ENCODE results near the gene RAB33A. TPM values are rescaled to one million over a fixed set of nuclear protein-coding genes. Genes with fewer than 3 reads are reported as not detected.

Gene RAB33A
- total RNA-seq, 1 experiment from 2014 or later, result 0.42 TPM

Other genes with a start within 250 kb of the RAB33A start
- gene BCORL1, start 189.3 kb upstream of the RAB33A start, total RNA-seq (2014; rRNA removed; shearing (Covaris generic)), result 1.7 and 4.0 TPM in 2 replicates
- gene ELF4, start 61.5 kb upstream of the RAB33A start, total RNA-seq (2014; rRNA removed; shearing (Covaris generic)), result 39.9 and 58.7 TPM in 2 replicates
- gene AIFM1, start 6.1 kb upstream of the RAB33A start, total RNA-seq (2014; rRNA removed; shearing (Covaris generic)), result 39.0 and 69.2 TPM in 2 replicates
- gene ZNF280C, start 96.9 kb downstream of the RAB33A start, total RNA-seq (2014; rRNA removed; shearing (Covaris generic)), result 8.4 and 10.8 TPM in 2 replicates
- gene SLC25A14, start 168.0 kb downstream of the RAB33A start, total RNA-seq (2014; rRNA removed; shearing (Covaris generic)), result 33.1 and 34.2 TPM in 2 replicates
- not detected in 2 replicates for gene GPR119, start 213.7 kb downstream of the RAB33A start, total RNA-seq (2014; rRNA removed; shearing (Covaris generic))
- 48.7 and 54.3 TPM in 2 replicates for gene RBMX2, start 230.0 kb downstream of the RAB33A start, total RNA-seq (2014; rRNA removed; shearing (Covaris generic))

Data from M059J (cell line).